HEK293 (cell line): ENCODE data around the gene FLNA.
A peak's percentile ranks its signal among the peaks of the same experiment; 100 is the strongest.

Experiments used
- KLF10 ChIP-seq: fragments of 450-650 bp; IDR thresholded peaks from 2 replicates; pipeline ENCODE4 v1.5.1; 2018; ENCODE audit warnings: missing biosample characterization, mild to moderate bottlenecking, missing genetic modification characterization
- KLF16 ChIP-seq: fragments of 450-650 bp; formaldehyde crosslinking; IDR thresholded peaks from 2 replicates; pipeline ENCODE4 v1.5.1; 2017; ENCODE audit warnings: missing biosample characterization, missing genetic modification characterization
- KLF9 ChIP-seq: fragments of 450-650 bp; formaldehyde crosslinking; IDR thresholded peaks from 2 replicates; pipeline ENCODE4 v1.5.1; 2016; ENCODE audit warnings: missing biosample characterization, missing genetic modification characterization, low read depth
- SP3 ChIP-seq: fragments of 450-650 bp; formaldehyde crosslinking; IDR thresholded peaks from 2 replicates; pipeline ENCODE4 v1.5.1; 2016; ENCODE audit warnings: missing biosample characterization, missing genetic modification characterization
- YY1 ChIP-seq: fragments of 450-650 bp; formaldehyde crosslinking; IDR thresholded peaks from 2 replicates; pipeline ENCODE4 v1.5.1; 2018; ENCODE audit warnings: missing biosample characterization, missing genetic modification characterization
- ZNF169 ChIP-seq: fragments of 450-650 bp; formaldehyde crosslinking; IDR thresholded peaks from 2 replicates; pipeline ENCODE4 v1.5.1; 2016; ENCODE audit warnings: missing biosample characterization, missing genetic modification characterization
- ZNF214 ChIP-seq: fragments of 450-650 bp; formaldehyde crosslinking; IDR thresholded peaks from 2 replicates; pipeline ENCODE4 v1.5.1; 2017; ENCODE audit warnings: missing biosample characterization, mild to moderate bottlenecking, missing genetic modification characterization, borderline replicate concordance
- ZNF239 ChIP-seq: fragments of 450-650 bp; formaldehyde crosslinking; IDR thresholded peaks from 2 replicates; pipeline ENCODE4 v1.5.1; 2016; ENCODE audit warnings: missing biosample characterization, missing genetic modification characterization
- ZNF324 ChIP-seq: fragments of 450-650 bp; formaldehyde crosslinking; IDR thresholded peaks from 2 replicates; pipeline ENCODE4 v1.5.1; 2016; ENCODE audit warnings: missing biosample characterization, missing genetic modification characterization
- ZNF366 ChIP-seq: fragments of 450-650 bp; formaldehyde crosslinking; conservative IDR thresholded peaks from 2 replicates; pipeline ENCODE4 v1.5.1; 2016; ENCODE audit warnings: missing biosample characterization, missing genetic modification characterization
- ZNF37A ChIP-seq: fragments of 450-650 bp; IDR thresholded peaks from 2 replicates; pipeline ENCODE4 v1.5.1; 2018; ENCODE audit warnings: missing biosample characterization, missing genetic modification characterization
- ZNF394 ChIP-seq: fragments of 450-650 bp; formaldehyde crosslinking; IDR thresholded peaks from 2 replicates; pipeline ENCODE4 v1.5.1; 2016; ENCODE audit warnings: missing biosample characterization, missing genetic modification characterization, mild to moderate bottlenecking, moderate library complexity, borderline replicate concordance
- ZNF473 ChIP-seq: fragments of 450-650 bp; formaldehyde crosslinking; IDR thresholded peaks from 2 replicates; pipeline ENCODE4 v1.5.1; 2017; ENCODE audit warnings: missing biosample characterization, missing genetic modification characterization
- ZNF585B ChIP-seq: fragments of 450-650 bp; formaldehyde crosslinking; IDR thresholded peaks from 2 replicates; pipeline ENCODE4 v1.5.1; 2016; ENCODE audit warnings: missing biosample characterization, missing genetic modification characterization
- ZNF600 ChIP-seq: fragments of 450-650 bp; formaldehyde crosslinking; IDR thresholded peaks from 2 replicates; pipeline ENCODE4 v1.5.1; 2016; ENCODE audit warnings: missing biosample characterization, missing genetic modification characterization
- ZNF654 ChIP-seq: fragments of 450-650 bp; formaldehyde crosslinking; IDR thresholded peaks from 2 replicates; pipeline ENCODE4 v1.5.1; 2016; ENCODE audit warnings: low read depth, missing biosample characterization, missing genetic modification characterization
- ZNF776 ChIP-seq: fragments of 450-650 bp; formaldehyde crosslinking; IDR thresholded peaks from 2 replicates; pipeline ENCODE4 v1.5.0; 2017; ENCODE audit warnings: missing biosample characterization, missing genetic modification characterization, borderline replicate concordance
- ZNF843 ChIP-seq: fragments of 450-650 bp; formaldehyde crosslinking; IDR thresholded peaks from 2 replicates; pipeline ENCODE4 v1.5.1; 2016; ENCODE audit warnings: missing biosample characterization, missing genetic modification characterization
- TF ChIP-seq, protein P1 (sequence below): fragments of 450-650 bp; formaldehyde crosslinking; IDR thresholded peaks from 2 replicates; pipeline ENCODE4 v1.5.0; 2017; ENCODE audit warnings: missing biosample characterization, missing genetic modification characterization, borderline replicate concordance
- TF ChIP-seq, protein P2 (sequence below): fragments of 450-650 bp; formaldehyde crosslinking; IDR thresholded peaks from 2 replicates; pipeline ENCODE4; 2016; ENCODE audit warnings: missing biosample characterization, missing genetic modification characterization
- TF ChIP-seq, protein P3 (sequence below): fragments of 450-650 bp; formaldehyde crosslinking; IDR thresholded peaks from 2 replicates; pipeline ENCODE4 v1.5.1; 2016; ENCODE audit warnings: missing biosample characterization, missing genetic modification characterization, borderline replicate concordance
- TF ChIP-seq, protein P4 (sequence below): sonication (generic); formaldehyde crosslinking; IDR thresholded peaks from 2 replicates; pipeline ENCODE4 v1.8.1; 2022; ENCODE audit warnings: mild to moderate bottlenecking, moderate library complexity, missing genetic modification reagents
- TF ChIP-seq, protein P5 (sequence below): fragments of 450-650 bp; formaldehyde crosslinking; IDR thresholded peaks from 2 replicates; pipeline ENCODE4 v1.5.1; 2016; ENCODE audit warnings: missing biosample characterization, missing genetic modification characterization
- TF ChIP-seq, protein P6 (sequence below): fragments of 450-650 bp; formaldehyde crosslinking; IDR thresholded peaks from 2 replicates; pipeline ENCODE4 v1.5.1; 2016; ENCODE audit warnings: missing biosample characterization, missing genetic modification characterization
- TF ChIP-seq, protein P7 (sequence below): IDR thresholded peaks from 2 replicates; pipeline ENCODE4 v1.6.1; 2011; ENCODE audit warnings: mild to moderate bottlenecking, low read depth, low read length, borderline replicate concordance
- TF ChIP-seq, protein P8 (sequence below): fragments of 450-650 bp; formaldehyde crosslinking; IDR thresholded peaks from 2 replicates; pipeline ENCODE4 v1.5.1; 2017; ENCODE audit warnings: missing biosample characterization, missing genetic modification characterization

Gene FLNA

DNA sequence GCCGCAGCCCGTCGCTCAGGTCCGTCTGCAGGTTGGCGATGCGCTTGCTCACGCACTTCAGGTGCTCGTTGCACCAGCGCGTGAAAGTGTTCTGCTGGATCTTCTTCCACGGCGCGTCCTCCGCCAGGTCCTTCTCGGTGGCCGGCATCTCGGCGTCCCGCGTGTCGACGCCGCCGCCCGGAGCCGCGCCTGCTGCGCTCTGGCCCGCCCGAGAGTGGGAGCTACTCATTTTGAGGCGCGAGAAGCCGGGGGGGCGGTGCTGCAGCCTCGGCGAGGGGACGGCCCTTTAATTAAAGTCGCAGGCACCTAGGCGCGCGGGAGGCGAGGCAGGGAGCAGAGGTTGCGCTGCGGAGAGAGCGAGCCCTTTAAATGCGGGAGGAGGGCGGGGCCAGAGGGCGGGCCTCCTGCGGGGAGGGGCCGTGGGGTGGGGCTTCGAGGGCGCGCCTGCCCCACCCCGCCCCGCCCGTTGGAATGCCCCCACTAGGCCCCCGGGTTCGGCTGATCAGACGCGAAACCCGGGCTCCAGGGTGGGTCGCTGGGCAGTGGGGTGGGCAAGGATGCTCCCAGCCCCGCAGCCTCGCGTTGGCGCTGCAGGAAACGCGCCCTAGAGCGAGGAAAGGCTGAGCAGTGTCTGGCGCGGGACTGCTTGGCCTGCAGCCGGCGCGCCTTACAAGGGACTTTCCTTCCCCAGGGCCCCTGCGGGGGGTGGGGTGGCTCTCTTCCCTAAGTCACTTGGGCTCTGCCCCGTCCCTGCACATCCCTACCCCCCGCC lies 3.2 kb downstream of the FLNA start (continued):
- TF ChIP-seq, protein P1, sequence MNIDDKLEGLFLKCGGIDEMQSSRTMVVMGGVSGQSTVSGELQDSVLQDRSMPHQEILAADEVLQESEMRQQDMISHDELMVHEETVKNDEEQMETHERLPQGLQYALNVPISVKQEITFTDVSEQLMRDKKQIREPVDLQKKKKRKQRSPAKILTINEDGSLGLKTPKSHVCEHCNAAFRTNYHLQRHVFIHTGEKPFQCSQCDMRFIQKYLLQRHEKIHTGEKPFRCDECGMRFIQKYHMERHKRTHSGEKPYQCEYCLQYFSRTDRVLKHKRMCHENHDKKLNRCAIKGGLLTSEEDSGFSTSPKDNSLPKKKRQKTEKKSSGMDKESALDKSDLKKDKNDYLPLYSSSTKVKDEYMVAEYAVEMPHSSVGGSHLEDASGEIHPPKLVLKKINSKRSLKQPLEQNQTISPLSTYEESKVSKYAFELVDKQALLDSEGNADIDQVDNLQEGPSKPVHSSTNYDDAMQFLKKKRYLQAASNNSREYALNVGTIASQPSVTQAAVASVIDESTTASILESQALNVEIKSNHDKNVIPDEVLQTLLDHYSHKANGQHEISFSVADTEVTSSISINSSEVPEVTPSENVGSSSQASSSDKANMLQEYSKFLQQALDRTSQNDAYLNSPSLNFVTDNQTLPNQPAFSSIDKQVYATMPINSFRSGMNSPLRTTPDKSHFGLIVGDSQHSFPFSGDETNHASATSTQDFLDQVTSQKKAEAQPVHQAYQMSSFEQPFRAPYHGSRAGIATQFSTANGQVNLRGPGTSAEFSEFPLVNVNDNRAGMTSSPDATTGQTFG (tag by site-specific recombination) = no peak
- TF ChIP-seq ZNF37A (no peak), ZNF600 (tag by site-specific recombination) (no peak; the same call in 1 of the 2 replicates), ZNF654 (tag by site-specific recombination) (no peak), ZNF324 (tag by site-specific recombination) (0 out of 2 replicates have a peak, but pooled peaks have one; percentile 43), KLF10 (tag by site-specific recombination) (peak; percentile 96), YY1 (tag by site-specific recombination) (peak; percentile 49; the same call in 1 of the 2 replicates), ZNF214 (tag by site-specific recombination) (no peak), ZNF169 (tag by site-specific recombination) (0 out of 2 replicates have a peak, but pooled peaks have one; percentile 62), ZNF585B (tag by site-specific recombination) (no peak), ZNF776 (tag by site-specific recombination) (no peak), ZNF473 (no peak), KLF16 (tag by site-specific recombination) (peak; percentile 83; the same call in 1 of the 2 replicates), ZNF239 (no peak), ZNF394 (tag by site-specific recombination) (peak; percentile 60; the same call in 1 of the 2 replicates), ZNF366 (tag by site-specific recombination) (no peak), SP3 (tag by site-specific recombination) (peak; percentile 97), ZNF843 (peak; percentile 64), KLF9 (tag by site-specific recombination) (peak; percentile 81)
- TF ChIP-seq, protein P2, sequence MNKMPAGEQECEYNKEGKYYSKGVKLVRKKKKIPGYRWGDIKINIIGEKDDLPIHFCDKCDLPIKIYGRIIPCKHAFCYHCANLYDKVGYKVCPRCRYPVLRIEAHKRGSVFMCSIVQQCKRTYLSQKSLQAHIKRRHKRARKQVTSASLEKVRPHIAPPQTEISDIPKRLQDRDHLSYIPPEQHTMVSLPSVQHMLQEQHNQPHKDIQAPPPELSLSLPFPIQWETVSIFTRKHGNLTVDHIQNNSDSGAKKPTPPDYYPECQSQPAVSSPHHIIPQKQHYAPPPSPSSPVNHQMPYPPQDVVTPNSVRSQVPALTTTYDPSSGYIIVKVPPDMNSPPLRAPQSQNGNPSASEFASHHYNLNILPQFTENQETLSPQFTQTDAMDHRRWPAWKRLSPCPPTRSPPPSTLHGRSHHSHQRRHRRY (tag by site-specific recombination) = no peak
- TF ChIP-seq, protein P3, sequence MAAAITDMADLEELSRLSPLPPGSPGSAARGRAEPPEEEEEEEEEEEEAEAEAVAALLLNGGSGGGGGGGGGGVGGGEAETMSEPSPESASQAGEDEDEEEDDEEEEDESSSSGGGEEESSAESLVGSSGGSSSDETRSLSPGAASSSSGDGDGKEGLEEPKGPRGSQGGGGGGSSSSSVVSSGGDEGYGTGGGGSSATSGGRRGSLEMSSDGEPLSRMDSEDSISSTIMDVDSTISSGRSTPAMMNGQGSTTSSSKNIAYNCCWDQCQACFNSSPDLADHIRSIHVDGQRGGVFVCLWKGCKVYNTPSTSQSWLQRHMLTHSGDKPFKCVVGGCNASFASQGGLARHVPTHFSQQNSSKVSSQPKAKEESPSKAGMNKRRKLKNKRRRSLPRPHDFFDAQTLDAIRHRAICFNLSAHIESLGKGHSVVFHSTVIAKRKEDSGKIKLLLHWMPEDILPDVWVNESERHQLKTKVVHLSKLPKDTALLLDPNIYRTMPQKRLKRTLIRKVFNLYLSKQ (tag by site-specific recombination) = no peak
- TF ChIP-seq, protein P4, sequence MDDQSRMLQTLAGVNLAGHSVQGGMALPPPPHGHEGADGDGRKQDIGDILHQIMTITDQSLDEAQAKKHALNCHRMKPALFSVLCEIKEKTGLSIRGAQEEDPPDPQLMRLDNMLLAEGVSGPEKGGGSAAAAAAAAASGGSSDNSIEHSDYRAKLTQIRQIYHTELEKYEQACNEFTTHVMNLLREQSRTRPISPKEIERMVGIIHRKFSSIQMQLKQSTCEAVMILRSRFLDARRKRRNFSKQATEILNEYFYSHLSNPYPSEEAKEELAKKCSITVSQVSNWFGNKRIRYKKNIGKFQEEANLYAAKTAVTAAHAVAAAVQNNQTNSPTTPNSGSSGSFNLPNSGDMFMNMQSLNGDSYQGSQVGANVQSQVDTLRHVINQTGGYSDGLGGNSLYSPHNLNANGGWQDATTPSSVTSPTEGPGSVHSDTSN (CRISPR knock-in tag) = peak; percentile 93
- TF ChIP-seq, protein P5, sequence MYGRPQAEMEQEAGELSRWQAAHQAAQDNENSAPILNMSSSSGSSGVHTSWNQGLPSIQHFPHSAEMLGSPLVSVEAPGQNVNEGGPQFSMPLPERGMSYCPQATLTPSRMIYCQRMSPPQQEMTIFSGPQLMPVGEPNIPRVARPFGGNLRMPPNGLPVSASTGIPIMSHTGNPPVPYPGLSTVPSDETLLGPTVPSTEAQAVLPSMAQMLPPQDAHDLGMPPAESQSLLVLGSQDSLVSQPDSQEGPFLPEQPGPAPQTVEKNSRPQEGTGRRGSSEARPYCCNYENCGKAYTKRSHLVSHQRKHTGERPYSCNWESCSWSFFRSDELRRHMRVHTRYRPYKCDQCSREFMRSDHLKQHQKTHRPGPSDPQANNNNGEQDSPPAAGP (tag by site-specific recombination) = peak; percentile 80
- TF ChIP-seq, protein P6, sequence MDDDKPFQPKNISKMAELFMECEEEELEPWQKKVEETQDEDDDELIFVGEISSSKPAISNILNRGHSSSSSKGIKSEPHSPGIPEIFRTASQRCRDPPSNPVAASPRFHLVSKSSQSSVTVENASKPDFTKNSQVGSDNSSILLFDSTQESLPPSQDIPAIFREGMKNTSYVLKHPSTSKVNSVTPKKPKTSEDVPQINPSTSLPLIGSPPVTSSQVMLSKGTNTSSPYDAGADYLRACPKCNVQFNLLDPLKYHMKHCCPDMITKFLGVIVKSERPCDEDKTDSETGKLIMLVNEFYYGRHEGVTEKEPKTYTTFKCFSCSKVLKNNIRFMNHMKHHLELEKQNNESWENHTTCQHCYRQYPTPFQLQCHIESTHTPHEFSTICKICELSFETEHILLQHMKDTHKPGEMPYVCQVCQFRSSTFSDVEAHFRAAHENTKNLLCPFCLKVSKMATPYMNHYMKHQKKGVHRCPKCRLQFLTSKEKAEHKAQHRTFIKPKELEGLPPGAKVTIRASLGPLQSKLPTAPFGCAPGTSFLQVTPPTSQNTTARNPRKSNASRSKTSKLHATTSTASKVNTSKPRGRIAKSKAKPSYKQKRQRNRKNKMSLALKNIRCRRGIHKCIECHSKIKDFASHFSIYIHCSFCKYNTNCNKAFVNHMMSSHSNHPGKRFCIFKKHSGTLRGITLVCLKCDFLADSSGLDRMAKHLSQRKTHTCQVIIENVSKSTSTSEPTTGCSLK (tag by site-specific recombination) = no peak
- TF ChIP-seq, protein P7, sequence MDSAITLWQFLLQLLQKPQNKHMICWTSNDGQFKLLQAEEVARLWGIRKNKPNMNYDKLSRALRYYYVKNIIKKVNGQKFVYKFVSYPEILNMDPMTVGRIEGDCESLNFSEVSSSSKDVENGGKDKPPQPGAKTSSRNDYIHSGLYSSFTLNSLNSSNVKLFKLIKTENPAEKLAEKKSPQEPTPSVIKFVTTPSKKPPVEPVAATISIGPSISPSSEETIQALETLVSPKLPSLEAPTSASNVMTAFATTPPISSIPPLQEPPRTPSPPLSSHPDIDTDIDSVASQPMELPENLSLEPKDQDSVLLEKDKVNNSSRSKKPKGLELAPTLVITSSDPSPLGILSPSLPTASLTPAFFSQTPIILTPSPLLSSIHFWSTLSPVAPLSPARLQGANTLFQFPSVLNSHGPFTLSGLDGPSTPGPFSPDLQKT = no peak
- TF ChIP-seq, protein P8, sequence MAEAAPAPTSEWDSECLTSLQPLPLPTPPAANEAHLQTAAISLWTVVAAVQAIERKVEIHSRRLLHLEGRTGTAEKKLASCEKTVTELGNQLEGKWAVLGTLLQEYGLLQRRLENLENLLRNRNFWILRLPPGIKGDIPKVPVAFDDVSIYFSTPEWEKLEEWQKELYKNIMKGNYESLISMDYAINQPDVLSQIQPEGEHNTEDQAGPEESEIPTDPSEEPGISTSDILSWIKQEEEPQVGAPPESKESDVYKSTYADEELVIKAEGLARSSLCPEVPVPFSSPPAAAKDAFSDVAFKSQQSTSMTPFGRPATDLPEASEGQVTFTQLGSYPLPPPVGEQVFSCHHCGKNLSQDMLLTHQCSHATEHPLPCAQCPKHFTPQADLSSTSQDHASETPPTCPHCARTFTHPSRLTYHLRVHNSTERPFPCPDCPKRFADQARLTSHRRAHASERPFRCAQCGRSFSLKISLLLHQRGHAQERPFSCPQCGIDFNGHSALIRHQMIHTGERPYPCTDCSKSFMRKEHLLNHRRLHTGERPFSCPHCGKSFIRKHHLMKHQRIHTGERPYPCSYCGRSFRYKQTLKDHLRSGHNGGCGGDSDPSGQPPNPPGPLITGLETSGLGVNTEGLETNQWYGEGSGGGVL = peak; percentile 15; the same call in 1 of the 2 replicates
